ENCODE results near the gene MANEAL. TPM values are rescaled to one million over a fixed set of nuclear protein-coding genes. Genes with fewer than 3 reads are reported as not detected.

MANEAL gene
- total and polyA plus RNA-seq, 2 of the 4 experiments (the other 2 are of a cell fraction) = 0.54 to 0.55 TPM

GRCh38 chr1:37836788-37837187 lies 43.1 kb downstream of the MANEAL start:
- H4K8ac ChIP-seq (ENCODE audit: low read depth in 2 of 2, low read length in 2 of 2) = no peak overlapping the region
- CTCF ChIA-PET = interaction anchor here (0.6 kb wide), 1 partner anchor 12 kb away, joined by 3 read pairs; no protein-coding TSS in a partner anchor
- in situ Hi-C loops (cut with MboI; ENCODE audit: low sequenced_read_pairs) = no loop called here
- H3K9me1 ChIP-seq (ENCODE audit: insufficient read depth, low read length) = peaks cover 6% of the 10 kb centered on the region; the same call in 1 of the 2 replicates
- H3K79me1 ChIP-seq (ENCODE audit: low read depth in 1 of 2, low read length in 2 of 2) = peaks cover 10 to 12% of the 10 kb centered on the region in 2 experiments
- H3K14ac ChIP-seq (replicated peaks; ENCODE audit: low read depth, low read length) = no peak overlapping the region
- H3K27ac ChIP-seq (ENCODE audit: insufficient read depth, low read length) = no peak overlapping the region
- dilution Hi-C loops (cut with HindIII; ENCODE audit: low sequenced_read_pairs, unreplicated experiment) = no loop called here
- no peak overlapping the region for H3K4me3 ChIP-seq (ENCODE audit: insufficient read depth, low read depth, low read length)
- no peak overlapping the region for H2AFZ ChIP-seq (replicated peaks; ENCODE audit: low read length, poor library complexity)
- intact Hi-C loops (cut with micrococcal nuclease) = no loop called here
- BruUV-seq (replicated peaks) = no TSS peak
- no peaks in the 10 kb centered on the region for H3K27me3 ChIP-seq (ENCODE audit: control insufficient read depth, insufficient read depth, low read length)
- H2BK120ac ChIP-seq (ENCODE audit: low read depth, low read length) = no peak overlapping the region
- H4K5ac ChIP-seq (ENCODE audit: low read depth, low read length) = no peak overlapping the region
- peaks cover 3% of the 10 kb centered on the region; the same call in 1 of the 2 replicates for H3K4me1 ChIP-seq (ENCODE audit: control insufficient read depth, insufficient read depth, low read length)
- no peaks in the 10 kb centered on the region; the same call in 1 of the 2 replicates for H4K20me1 ChIP-seq (ENCODE audit: insufficient read depth, low read length)
- ATAC-seq (ENCODE audit: low read depth) (peak; percentile 62), DNase-seq (peak; percentile 26)
- no peak overlapping the region for H3K56ac ChIP-seq (ENCODE audit: extremely low read depth, insufficient read depth, low read length)
- no peak overlapping the region for H3K4ac ChIP-seq (ENCODE audit: low read depth, low read length)
- no peak overlapping the region for H3K4me2 ChIP-seq (ENCODE audit: low read depth, low read length)
- H2AK5ac ChIP-seq (ENCODE audit: low read depth, low read length) = no peak overlapping the region
- no peak overlapping the region for H3K18ac ChIP-seq (ENCODE audit: low read depth, low read length)
- no peaks in the 10 kb centered on the region for H3K9me3 ChIP-seq (ENCODE audit: control insufficient read depth, insufficient read depth, low read length)
- no peak overlapping the region for H2BK5ac ChIP-seq (ENCODE audit: low read depth, low read length, poor library complexity, severe bottlenecking)
- no peak overlapping the region for H2BK20ac ChIP-seq (ENCODE audit: low read depth, low read length)
- H2BK15ac ChIP-seq (ENCODE audit: low read depth, low read length) = no peak overlapping the region
- POLR2A ChIA-PET (ENCODE audit: unreplicated experiment) = no interaction called here
- TF ChIP-seq CEBPB (IDR thresholded peaks at IDR 0.05; ENCODE audit: low read depth, low read length) = no peak
- TF ChIP-seq MXI1 (IDR thresholded peaks at IDR 0.05; ENCODE audit: borderline replicate concordance, low read depth, low read length) = no peak
- no peak for TF ChIP-seq CTCF (conservative IDR thresholded peaks at IDR 0.05; ENCODE audit: low read depth, low read length)
- TF ChIP-seq RFX5 (IDR thresholded peaks at IDR 0.05; ENCODE audit: low read depth, low read length) = no peak
- TF ChIP-seq RCOR1 (IDR thresholded peaks at IDR 0.05; ENCODE audit: insufficient replicate concordance, low read length) = no peak
- no peak for TF ChIP-seq NFE2L2 (IDR thresholded peaks at IDR 0.05; ENCODE audit: low read depth, low read length)
- no peak for TF ChIP-seq FOS (IDR thresholded peaks at IDR 0.05; ENCODE audit: low read depth, low read length)
- TF ChIP-seq MAFK (IDR thresholded peaks at IDR 0.05; ENCODE audit: low read depth, low read length) = no peak
- TF ChIP-seq BHLHE40 (IDR thresholded peaks at IDR 0.05; ENCODE audit: low read depth, low read length) = no peak
- TF ChIP-seq ELK1 (IDR thresholded peaks at IDR 0.05; ENCODE audit: borderline replicate concordance, low read depth, low read length) = no peak
- no peak for TF ChIP-seq USF2 (IDR thresholded peaks at IDR 0.05; ENCODE audit: low read depth, low read length)
- no CpG with 5 or more reads among the region's 3 CpGs for WGBS, 2 experiments (ENCODE audit: extremely low coverage in 2 of 2, insufficient read length in 1 of 2)
- H3K9ac ChIP-seq (ENCODE audit: low read depth, low read length) = no peak overlapping the region
- peaks cover 49% of the 10 kb centered on the region for H3K36me3 ChIP-seq (ENCODE audit: control insufficient read depth, insufficient read depth, low read length)
- no peak overlapping the region for H4K91ac ChIP-seq (ENCODE audit: insufficient read depth, low read depth, low read length)
- H2AK9ac ChIP-seq (replicated peaks; ENCODE audit: low read depth, low read length, poor library complexity) = no peak overlapping the region
- no peak overlapping the region for H3K23ac ChIP-seq (ENCODE audit: low read depth, low read length)
